ENCODE results near the gene LRRC4C.

DNA sequence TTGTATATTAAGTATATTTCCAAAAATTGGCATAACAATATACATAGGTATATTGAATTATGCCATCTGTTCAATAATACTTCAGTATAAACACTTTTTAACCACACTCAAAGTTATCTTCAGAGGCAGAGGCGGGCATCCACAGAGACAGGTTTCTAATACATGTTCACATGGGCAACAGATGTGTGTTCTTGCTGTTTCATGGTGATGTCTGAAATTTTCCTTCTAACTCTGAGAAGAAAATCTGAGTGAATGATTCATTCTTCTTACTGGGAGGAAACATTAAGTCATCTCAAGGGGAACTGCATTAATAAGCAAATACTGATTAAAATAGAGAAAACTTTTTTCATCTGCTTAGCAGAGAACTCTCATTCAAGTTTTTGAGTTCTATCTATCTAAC lies 1074.5 kb downstream of the LRRC4C start:
- no peak for TF ChIP-seq POLR2A (IDR thresholded peaks at IDR 0.05)
- TF ChIP-seq POLR2AphosphoS5 (IDR thresholded peaks at IDR 0.05) = no peak
